Bronchial epithelial cell (primary cell): ENCODE results near the gene ITGB3BP. TPM values are rescaled to one million over a fixed set of nuclear protein-coding genes. Genes with fewer than 3 reads are reported as not detected.

ENCODE experiments used
- DNase-seq: peaks from one replicate; pipeline ENCODE4 v3.0.0-alpha.2; 2010; ENCODE audit warnings: low read depth
- FAIRE-seq: peaks from 2 replicates; lab custom pipeline; 2011; peaks lifted over from hg19 to GRCh38; lab: Jason Lieb, UNC
- H3K27me3 ChIP-seq: 2 replicates; pipeline ENCODE4 v1.5.1; 2011; ENCODE audit warnings: low read length; ENCODE audit not compliant: control insufficient read depth, insufficient read depth
- H3K36me3 ChIP-seq: 2 replicates; pipeline ENCODE4 v1.5.1; 2011; ENCODE audit warnings: low read length; ENCODE audit not compliant: control insufficient read depth, insufficient read depth
- H3K4me3 ChIP-seq: 2 replicates; pipeline ENCODE4 v1.5.1; 2011; ENCODE audit warnings: mild to moderate bottlenecking, low read depth, low read length, control low read depth
- CTCF ChIP-seq: IDR thresholded peaks from 2 replicates; pipeline ENCODE4 v1.5.1; 2011; ENCODE audit warnings: mild to moderate bottlenecking, moderate library complexity, low read length, control low read depth, inconsistent platforms; ENCODE audit not compliant: insufficient read depth, severe bottlenecking
- total RNA-seq: library from RNA; depleted of rRNA; stranded (reverse); fragments of >200 nt; gene quantifications from 2 replicates; pipeline ENCODE4 v1.2.1, GENCODE V29; 2014

The ITGB3BP gene
- total RNA-seq, 1 donor from 2014 or later, result 7.4 TPM

- DNase-seq (peak; percentile 68), FAIRE-seq (no peak)
- Histone ChIP-seq H3K4me3 (no peak overlapping the region), H3K27me3 (no peaks in the 10 kb centered on the region), H3K36me3 (no peaks in the 10 kb centered on the region)
- no peak for TF ChIP-seq CTCF
Measured at GRCh38 chr1:63405021-63405420, 118.0 kb downstream of the ITGB3BP start.

- DNase-seq (peak; percentile 15), FAIRE-seq (no peak)
- no peak overlapping the region for H3K4me3 ChIP-seq
- TF ChIP-seq CTCF, result no peak
- no peaks in the 10 kb centered on the region for H3K36me3 ChIP-seq
- H3K27me3 ChIP-seq, result no peaks in the 10 kb centered on the region
Measured at GRCh38 chr1:63403386-63403785, 119.6 kb downstream of the ITGB3BP start.

GRCh38 chr1:63401945-63402344, 121.1 kb downstream of the ITGB3BP start:
- FAIRE-seq, result no peak

More at GRCh38 chr1:63401945-63402344, 121.1 kb downstream of the ITGB3BP start:
- Histone ChIP-seq H3K36me3 (no peaks in the 10 kb centered on the region), H3K4me3 (no peak overlapping the region), H3K27me3 (no peaks in the 10 kb centered on the region)
- no peak for DNase-seq
- TF ChIP-seq CTCF, result no peak

Other genes with a start within 250 kb of the ITGB3BP start
- gene FOXD3, start 200.7 kb downstream of the ITGB3BP start, total RNA-seq, result not detected in 2 replicates
- gene ALG6, start 155.6 kb downstream of the ITGB3BP start, total RNA-seq, result 9.2 and 12.7 TPM in 2 replicates
- 3.2 and 4.4 TPM in 2 replicates for gene EFCAB7, start 300 bp upstream of the ITGB3BP start, total RNA-seq
- 42.4 and 69.2 TPM in 2 replicates for gene PGM1, start 70.2 kb upstream of the ITGB3BP start, total RNA-seq